CD4-positive, alpha-beta T cell treated with Interleukin-2 at 100 ng/mL for 4 hours (primary cell): ENCODE results near the gene KRTAP5-9.
"Not testable (repeated sequence)": the region's sequence is repeated elsewhere in the genome, so short reads cannot be mapped to it uniquely, and the experiment has no call there.

Source experiments
- DNase-seq: peaks from one replicate; pipeline ENCODE4 v3.0.0-alpha.2; 2020; ENCODE audit warnings: low spot score

KRTAP5-9 gene

GRCh38 chr11:71534711-71535608 is 13.3 kb upstream of the KRTAP5-9 start:
- not testable (repeated sequence) for DNase-seq

- no peak for DNase-seq
These were observed 12.4 kb upstream of the KRTAP5-9 start for GRCh38 chr11:71535825-71536224.

GRCh38 chr11:71537537-71537936 is 10.7 kb upstream of the KRTAP5-9 start:
- no peak for DNase-seq

GRCh38 chr11:71537977-71538665 is 10.1 kb upstream of the KRTAP5-9 start, which contains the start of gene KRTAP5-8:
Gene KRTAP5-8, plus strand, starts transcription at chr11:71538025. Its CDS starts 31 bp downstream, at chr11:71538056.
- not testable (repeated sequence) for DNase-seq

GRCh38 chr11:71538666-71538990 is 9.6 kb upstream of the KRTAP5-9 start:
- no peak for DNase-seq

- no peak for DNase-seq
These were observed 9.2 kb upstream of the KRTAP5-9 start for GRCh38 chr11:71539017-71539416.

- not testable (repeated sequence) for DNase-seq
These were observed 8.2 kb upstream of the KRTAP5-9 start for GRCh38 chr11:71539971-71540370.

- DNase-seq = not testable (repeated sequence)
These were observed 7.5 kb upstream of the KRTAP5-9 start for GRCh38 chr11:71540521-71541304.

- DNase-seq = no peak
These were observed 5.8 kb upstream of the KRTAP5-9 start for GRCh38 chr11:71542382-71542781.

- DNase-seq = no peak
These were observed 5.1 kb upstream of the KRTAP5-9 start for GRCh38 chr11:71542879-71543777.

- no peak for DNase-seq
These were observed 4.4 kb upstream of the KRTAP5-9 start for GRCh38 chr11:71543866-71544265.

- DNase-seq = no peak
These were observed 3.5 kb upstream of the KRTAP5-9 start for GRCh38 chr11:71544525-71545214.

- no peak for DNase-seq
These were observed 2.7 kb upstream of the KRTAP5-9 start for GRCh38 chr11:71545405-71545966.

GRCh38 chr11:71548716-71549151 is 514 bp downstream of the KRTAP5-9 start:
- no peak for DNase-seq

- no peak for DNase-seq
These were observed 3.5 kb downstream of the KRTAP5-9 start for GRCh38 chr11:71551711-71552110.

- no peak for DNase-seq
These were observed 6.8 kb downstream of the KRTAP5-9 start for GRCh38 chr11:71554996-71555395.

GRCh38 chr11:71555508-71555907 is 7.3 kb downstream of the KRTAP5-9 start:
- DNase-seq = no peak

- no peak for DNase-seq
These were observed 7.8 kb downstream of the KRTAP5-9 start for GRCh38 chr11:71556018-71556417.

- DNase-seq = no peak
These were observed 9.0 kb downstream of the KRTAP5-9 start for GRCh38 chr11:71557257-71557656.

GRCh38 chr11:71558996-71559395 is 10.8 kb downstream of the KRTAP5-9 start:
- no peak for DNase-seq
